Skeletal muscle tissue (tissue), 4 donors: Measurements from ENCODE around the gene TEX13A. TPM values are rescaled to one million over a fixed set of nuclear protein-coding genes. Genes with fewer than 3 reads are reported as not detected.

Experiments used
- H3K27ac ChIP-seq: one replicate; pipeline ENCODE4 v1.7.0; 2013; ENCODE audit warnings: mild to moderate bottlenecking, low read depth, low read length, inconsistent platforms
- H3K27me3 ChIP-seq, 3 donors: one replicate each; pipeline ENCODE4 v1.7.0; 2013; ENCODE audit warnings: low read length in 3 of 3; ENCODE audit not compliant: control insufficient read depth in 3 of 3, insufficient read depth in 3 of 3
- H3K36me3 ChIP-seq, 3 donors: one replicate each; pipeline ENCODE4 v1.7.0; 2013; ENCODE audit warnings: low read length in 3 of 3; ENCODE audit not compliant: control insufficient read depth in 3 of 3, insufficient read depth in 3 of 3
- H3K4me1 ChIP-seq, 3 donors: one replicate each; pipeline ENCODE4 v1.7.0; 2013; ENCODE audit warnings: low read length in 3 of 3, mild to moderate bottlenecking in 3 of 3; ENCODE audit not compliant: control insufficient read depth in 3 of 3, insufficient read depth in 3 of 3
- H3K4me3 ChIP-seq, 3 donors: one replicate each; pipeline ENCODE4 v1.7.0; 2013; ENCODE audit warnings: low read length in 3 of 3
- H3K9ac ChIP-seq, 3 donors: one replicate each; pipeline ENCODE4 v1.7.0; 2013; ENCODE audit warnings: low read length in 3 of 3, mild to moderate bottlenecking in 3 of 3, moderate library complexity in 2 of 3, low read depth in 1 of 3
- H3K9me3 ChIP-seq, 3 donors: one replicate each; pipeline ENCODE4 v1.7.0; 2013; ENCODE audit warnings: low read length in 3 of 3; ENCODE audit not compliant: control insufficient read depth in 3 of 3
- total RNA-seq: library from RNA; depleted of rRNA; stranded (reverse); fragments of >200 nt; gene quantifications from one replicate; pipeline ENCODE4 v1.2.3, GENCODE V29; 2014
- donor health status: Osteomylitis.

The TEX13A gene
- total RNA-seq, 1 donor from 2014 or later = not detected

- Histone ChIP-seq H3K36me3 (no peaks in the 10 kb centered on the region), H3K9me3 (no peaks in the 10 kb centered on the region), H3K4me1 (no peaks in the 10 kb centered on the region), H3K27me3 (peaks cover 0 to 4% (median 0%) of the 10 kb centered on the region in 3 donors), H3K9ac (no peak overlapping the region), H3K4me3 (no peak overlapping the region), H3K27ac (no peak overlapping the region)
Observed at GRCh38 chrX:105189093-105189492, 31.4 kb downstream of the TEX13A start.

- Histone ChIP-seq H3K27me3 (peaks cover 0 to 10% (median 0%) of the 10 kb centered on the region in 3 donors), H3K27ac (no peak overlapping the region), H3K4me1 (no peaks in the 10 kb centered on the region), H3K36me3 (no peaks in the 10 kb centered on the region), H3K9ac (no peak overlapping the region), H3K4me3 (no peak overlapping the region), H3K9me3 (peaks cover 0 to 3% (median 0%) of the 10 kb centered on the region in 3 donors)
Observed at GRCh38 chrX:105179644-105180043, 40.9 kb downstream of the TEX13A start.

- no peaks in the 10 kb centered on the region for H3K4me1 ChIP-seq
- H3K27me3 ChIP-seq = peaks cover 0 to 2% (median 0%) of the 10 kb centered on the region in 3 donors
- H3K36me3 ChIP-seq = no peaks in the 10 kb centered on the region
- H3K4me3 ChIP-seq = no peak overlapping the region
- no peaks in the 10 kb centered on the region for H3K9me3 ChIP-seq
- H3K27ac ChIP-seq = no peak overlapping the region
- no peak overlapping the region for H3K9ac ChIP-seq
Observed at GRCh38 chrX:105173071-105173470, 47.4 kb downstream of the TEX13A start.
